ENCODE measurements around the gene SERPINB11. TPM values are rescaled to one million over a fixed set of nuclear protein-coding genes. Genes with fewer than 3 reads are reported as not detected.

SERPINB11 gene
- total RNA-seq, 1 donor from 2014 or later = not detected

GRCh38 chr18:63725682-63726480 is 23.1 kb downstream of the SERPINB11 start:
- H3K4me1 ChIP-seq (ENCODE audit: control insufficient read depth in 3 of 3, insufficient read depth in 3 of 3, low read length in 3 of 3) = no peaks in the 10 kb centered on the region
- H3K9me3 ChIP-seq (ENCODE audit: control insufficient read depth in 3 of 3, low read length in 3 of 3) = no peaks in the 10 kb centered on the region
- H3K9ac ChIP-seq (ENCODE audit: low read depth in 1 of 3, low read length in 3 of 3) = no peak overlapping the region
- no peaks in the 10 kb centered on the region for H3K27me3 ChIP-seq (ENCODE audit: control insufficient read depth in 3 of 3, insufficient read depth in 3 of 3, low read length in 3 of 3)
- no peak overlapping the region for H3K27ac ChIP-seq (ENCODE audit: low read depth, low read length)
- no peak overlapping the region for H3K4me3 ChIP-seq (ENCODE audit: low read length in 3 of 3)
- no peaks in the 10 kb centered on the region for H3K36me3 ChIP-seq (ENCODE audit: control insufficient read depth in 3 of 3, insufficient read depth in 3 of 3, low read length in 3 of 3)

DNA sequence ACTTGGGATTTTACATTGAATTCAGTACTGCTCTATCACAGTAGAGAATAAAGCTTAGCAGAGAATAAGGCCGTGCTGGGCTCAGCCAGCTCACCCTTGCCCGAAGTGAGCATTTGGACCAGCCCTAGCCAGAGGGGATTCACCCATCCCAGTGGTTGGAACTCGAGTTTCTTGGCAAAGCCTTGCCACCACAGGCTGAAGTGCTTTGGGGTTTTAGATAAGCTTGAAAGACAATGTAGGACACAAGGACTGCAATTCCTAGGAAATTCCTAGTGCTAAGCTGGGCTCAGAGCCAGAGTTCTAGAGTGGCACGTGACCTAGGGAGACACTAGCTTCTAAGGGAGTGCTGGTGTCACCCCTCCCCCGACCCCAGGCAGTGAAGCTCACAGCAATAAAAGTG is 28.0 kb downstream of the SERPINB11 start:
- no peak overlapping the region for H3K27ac ChIP-seq (ENCODE audit: low read depth, low read length)
- H3K9me3 ChIP-seq (ENCODE audit: control insufficient read depth in 3 of 3, low read length in 3 of 3) = peaks cover 0 to 3% (median 0%) of the 10 kb centered on the region in 3 donors
- no peaks in the 10 kb centered on the region for H3K4me1 ChIP-seq (ENCODE audit: control insufficient read depth in 3 of 3, insufficient read depth in 3 of 3, low read length in 3 of 3)
- no peak overlapping the region for H3K9ac ChIP-seq (ENCODE audit: low read depth in 1 of 3, low read length in 3 of 3)
- H3K4me3 ChIP-seq (ENCODE audit: low read length in 3 of 3) = no peak overlapping the region
- no peaks in the 10 kb centered on the region for H3K27me3 ChIP-seq (ENCODE audit: control insufficient read depth in 3 of 3, insufficient read depth in 3 of 3, low read length in 3 of 3)
- no peaks in the 10 kb centered on the region for H3K36me3 ChIP-seq (ENCODE audit: control insufficient read depth in 3 of 3, insufficient read depth in 3 of 3, low read length in 3 of 3)

- Histone ChIP-seq H3K4me3 (ENCODE audit: low read length in 3 of 3) (no peak overlapping the region), H3K9ac (ENCODE audit: low read depth in 1 of 3, low read length in 3 of 3) (no peak overlapping the region), H3K4me1 (ENCODE audit: control insufficient read depth in 3 of 3, insufficient read depth in 3 of 3, low read length in 3 of 3) (no peaks in the 10 kb centered on the region), H3K9me3 (ENCODE audit: control insufficient read depth in 3 of 3, low read length in 3 of 3) (peaks cover 0 to 3% (median 0%) of the 10 kb centered on the region in 3 donors), H3K36me3 (ENCODE audit: control insufficient read depth in 3 of 3, insufficient read depth in 3 of 3, low read length in 3 of 3) (no peaks in the 10 kb centered on the region), H3K27me3 (ENCODE audit: control insufficient read depth in 3 of 3, insufficient read depth in 3 of 3, low read length in 3 of 3) (no peaks in the 10 kb centered on the region), H3K27ac (ENCODE audit: low read depth, low read length) (no peak overlapping the region)
Measured at GRCh38 chr18:63731215-63731614, 28.5 kb downstream of the SERPINB11 start.

DNA sequence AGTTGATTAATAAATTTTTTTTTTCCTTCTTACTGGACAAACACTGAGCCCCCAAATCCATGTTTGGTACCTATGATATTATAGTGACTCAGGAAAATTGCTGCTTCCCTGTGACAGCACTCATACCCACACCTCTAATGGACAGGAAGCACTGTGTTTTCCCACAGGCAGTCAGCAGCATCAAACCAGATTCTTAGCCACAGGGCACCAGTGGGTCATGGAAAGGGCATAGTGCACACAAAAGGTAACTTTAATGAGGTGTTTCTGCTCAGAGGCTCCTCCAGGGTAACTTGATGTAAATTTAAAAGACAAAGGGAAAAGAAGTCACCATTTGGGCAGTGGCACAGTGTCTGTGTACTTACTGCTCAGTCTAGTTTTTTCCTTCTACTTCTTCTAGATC is 34.1 kb downstream of the SERPINB11 start:
- no peaks in the 10 kb centered on the region for H3K9me3 ChIP-seq (ENCODE audit: control insufficient read depth in 3 of 3, low read length in 3 of 3)
- no peaks in the 10 kb centered on the region for H3K36me3 ChIP-seq (ENCODE audit: control insufficient read depth in 3 of 3, insufficient read depth in 3 of 3, low read length in 3 of 3)
- H3K27ac ChIP-seq (ENCODE audit: low read depth, low read length) = no peak overlapping the region
- no peak overlapping the region for H3K9ac ChIP-seq (ENCODE audit: low read depth in 1 of 3, low read length in 3 of 3)
- H3K27me3 ChIP-seq (ENCODE audit: control insufficient read depth in 3 of 3, insufficient read depth in 3 of 3, low read length in 3 of 3) = no peaks in the 10 kb centered on the region
- no peaks in the 10 kb centered on the region for H3K4me1 ChIP-seq (ENCODE audit: control insufficient read depth in 3 of 3, insufficient read depth in 3 of 3, low read length in 3 of 3)
- H3K4me3 ChIP-seq (ENCODE audit: low read length in 3 of 3) = no peak overlapping the region

GRCh38 chr18:63741769-63742168 is 39.0 kb downstream of the SERPINB11 start:
- Histone ChIP-seq H3K9me3 (ENCODE audit: control insufficient read depth in 3 of 3, low read length in 3 of 3) (no peaks in the 10 kb centered on the region), H3K4me1 (ENCODE audit: control insufficient read depth in 3 of 3, insufficient read depth in 3 of 3, low read length in 3 of 3) (no peaks in the 10 kb centered on the region), H3K9ac (ENCODE audit: low read depth in 1 of 3, low read length in 3 of 3) (no peak overlapping the region), H3K36me3 (ENCODE audit: control insufficient read depth in 3 of 3, insufficient read depth in 3 of 3, low read length in 3 of 3) (no peaks in the 10 kb centered on the region), H3K27me3 (ENCODE audit: control insufficient read depth in 3 of 3, insufficient read depth in 3 of 3, low read length in 3 of 3) (no peaks in the 10 kb centered on the region), H3K27ac (ENCODE audit: low read depth, low read length) (no peak overlapping the region), H3K4me3 (ENCODE audit: low read length in 3 of 3) (no peak overlapping the region)

DNA sequence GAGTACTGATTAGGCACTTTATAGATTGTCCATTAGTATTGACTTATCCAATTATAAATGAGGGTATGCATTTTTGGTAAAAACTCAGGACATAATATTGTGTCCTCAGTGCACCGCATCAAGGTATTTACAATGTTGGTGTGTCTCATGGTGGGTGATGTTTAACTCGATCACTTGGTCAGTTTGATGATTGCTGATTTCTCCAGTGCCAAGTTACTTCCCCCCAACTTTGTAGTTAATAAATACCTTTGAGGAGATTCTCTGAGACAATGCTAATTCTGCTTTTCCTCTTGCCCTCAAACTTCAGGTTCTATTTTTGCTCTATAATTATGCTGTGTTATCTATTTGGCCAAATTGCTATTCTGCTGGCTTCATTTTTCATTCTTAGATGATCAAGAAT is 44.2 kb downstream of the SERPINB11 start:
- H3K9me3 ChIP-seq (ENCODE audit: control insufficient read depth in 3 of 3, low read length in 3 of 3) = no peaks in the 10 kb centered on the region
- no peak overlapping the region for H3K4me3 ChIP-seq (ENCODE audit: low read length in 3 of 3)
- H3K36me3 ChIP-seq (ENCODE audit: control insufficient read depth in 3 of 3, insufficient read depth in 3 of 3, low read length in 3 of 3) = no peaks in the 10 kb centered on the region
- no peaks in the 10 kb centered on the region for H3K4me1 ChIP-seq (ENCODE audit: control insufficient read depth in 3 of 3, insufficient read depth in 3 of 3, low read length in 3 of 3)
- no peaks in the 10 kb centered on the region for H3K27me3 ChIP-seq (ENCODE audit: control insufficient read depth in 3 of 3, insufficient read depth in 3 of 3, low read length in 3 of 3)
- H3K9ac ChIP-seq (ENCODE audit: low read depth in 1 of 3, low read length in 3 of 3) = no peak overlapping the region
- no peak overlapping the region for H3K27ac ChIP-seq (ENCODE audit: low read depth, low read length)

DNA sequence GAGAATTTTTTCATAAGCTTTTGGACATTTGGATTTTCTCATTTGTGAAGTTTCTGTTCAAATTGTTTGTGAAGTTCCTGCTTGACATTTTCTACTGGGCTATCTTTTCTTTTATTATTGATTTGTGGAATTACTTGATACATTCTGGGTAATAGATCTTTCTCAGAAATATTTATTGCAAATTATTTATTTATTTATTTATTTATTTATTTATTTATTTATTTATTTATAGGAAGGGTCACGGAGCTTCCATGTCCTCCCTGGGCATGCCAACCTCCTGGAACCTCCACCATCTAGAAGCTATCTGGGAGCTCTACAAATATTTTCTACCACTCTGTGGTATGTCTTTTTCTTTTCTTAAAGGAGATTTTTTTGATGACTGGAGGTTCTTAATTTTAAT is 46.7 kb downstream of the SERPINB11 start:
- no peak overlapping the region for H3K9ac ChIP-seq (ENCODE audit: low read depth in 1 of 3, low read length in 3 of 3)
- no peaks in the 10 kb centered on the region for H3K4me1 ChIP-seq (ENCODE audit: control insufficient read depth in 3 of 3, insufficient read depth in 3 of 3, low read length in 3 of 3)
- no peaks in the 10 kb centered on the region for H3K9me3 ChIP-seq (ENCODE audit: control insufficient read depth in 3 of 3, low read length in 3 of 3)
- no peak overlapping the region for H3K4me3 ChIP-seq (ENCODE audit: low read length in 3 of 3)
- H3K27ac ChIP-seq (ENCODE audit: low read depth, low read length) = no peak overlapping the region
- no peaks in the 10 kb centered on the region for H3K36me3 ChIP-seq (ENCODE audit: control insufficient read depth in 3 of 3, insufficient read depth in 3 of 3, low read length in 3 of 3)
- H3K27me3 ChIP-seq (ENCODE audit: control insufficient read depth in 3 of 3, insufficient read depth in 3 of 3, low read length in 3 of 3) = no peaks in the 10 kb centered on the region

GRCh38 chr18:63752636-63753035 is 49.9 kb downstream of the SERPINB11 start:
- Histone ChIP-seq H3K36me3 (ENCODE audit: control insufficient read depth in 3 of 3, insufficient read depth in 3 of 3, low read length in 3 of 3) (no peaks in the 10 kb centered on the region), H3K27me3 (ENCODE audit: control insufficient read depth in 3 of 3, insufficient read depth in 3 of 3, low read length in 3 of 3) (no peaks in the 10 kb centered on the region), H3K9me3 (ENCODE audit: control insufficient read depth in 3 of 3, low read length in 3 of 3) (no peaks in the 10 kb centered on the region), H3K4me1 (ENCODE audit: control insufficient read depth in 3 of 3, insufficient read depth in 3 of 3, low read length in 3 of 3) (no peaks in the 10 kb centered on the region), H3K27ac (ENCODE audit: low read depth, low read length) (no peak overlapping the region), H3K4me3 (ENCODE audit: low read length in 3 of 3) (no peak overlapping the region), H3K9ac (ENCODE audit: low read depth in 1 of 3, low read length in 3 of 3) (no peak overlapping the region)

DNA sequence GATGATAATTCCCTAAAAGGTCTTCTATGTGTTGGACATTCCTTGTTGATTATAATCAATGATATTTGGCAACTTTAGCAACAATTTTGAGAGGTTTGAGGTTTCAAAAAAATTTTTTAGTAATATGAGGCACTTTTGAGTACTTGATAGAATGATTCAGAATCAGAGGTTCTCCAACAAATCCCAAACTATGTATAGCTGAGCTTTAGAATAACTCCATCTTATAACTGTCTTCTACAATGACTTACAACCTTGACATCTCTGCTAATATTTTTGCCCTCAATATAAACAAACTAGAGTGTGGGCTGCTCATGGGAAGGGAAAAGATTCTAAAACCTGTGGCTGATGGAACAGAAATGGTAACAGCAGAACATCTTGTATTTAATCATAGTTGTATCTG is 50.9 kb downstream of the SERPINB11 start:
- Histone ChIP-seq H3K27ac (ENCODE audit: low read depth, low read length) (no peak overlapping the region), H3K36me3 (ENCODE audit: control insufficient read depth in 3 of 3, insufficient read depth in 3 of 3, low read length in 3 of 3) (no peaks in the 10 kb centered on the region), H3K4me3 (ENCODE audit: low read length in 3 of 3) (no peak overlapping the region), H3K9ac (ENCODE audit: low read depth in 1 of 3, low read length in 3 of 3) (no peak overlapping the region), H3K27me3 (ENCODE audit: control insufficient read depth in 3 of 3, insufficient read depth in 3 of 3, low read length in 3 of 3) (no peaks in the 10 kb centered on the region), H3K9me3 (ENCODE audit: control insufficient read depth in 3 of 3, low read length in 3 of 3) (no peaks in the 10 kb centered on the region), H3K4me1 (ENCODE audit: control insufficient read depth in 3 of 3, insufficient read depth in 3 of 3, low read length in 3 of 3) (no peaks in the 10 kb centered on the region)

- Histone ChIP-seq H3K4me1 (ENCODE audit: control insufficient read depth in 3 of 3, insufficient read depth in 3 of 3, low read length in 3 of 3) (no peaks in the 10 kb centered on the region), H3K36me3 (ENCODE audit: control insufficient read depth in 3 of 3, insufficient read depth in 3 of 3, low read length in 3 of 3) (no peaks in the 10 kb centered on the region), H3K9ac (ENCODE audit: low read depth in 1 of 3, low read length in 3 of 3) (no peak overlapping the region), H3K27me3 (ENCODE audit: control insufficient read depth in 3 of 3, insufficient read depth in 3 of 3, low read length in 3 of 3) (no peaks in the 10 kb centered on the region), H3K9me3 (ENCODE audit: control insufficient read depth in 3 of 3, low read length in 3 of 3) (no peaks in the 10 kb centered on the region), H3K27ac (ENCODE audit: low read depth, low read length) (no peak overlapping the region), H3K4me3 (ENCODE audit: low read length in 3 of 3) (no peak overlapping the region)
Measured at GRCh38 chr18:63757541-63757940, 54.8 kb downstream of the SERPINB11 start.
